SJCRH30 (cell line): Measurements from ENCODE around the gene METTL23. TPM values are rescaled to one million over a fixed set of nuclear protein-coding genes. Genes with fewer than 3 reads are reported as not detected.
A peak's percentile ranks its signal among the peaks of the same experiment; 100 is the strongest.
"Not testable (repeated sequence)": the region's sequence is repeated elsewhere in the genome, so short reads cannot be mapped to it uniquely, and the experiment has no call there.

ENCODE experiments used
- DNase-seq, 2 experiments: peaks; one replicate each; pipeline ENCODE4 v3.0.0-alpha.2; 2015 to 2020
- H3K27ac ChIP-seq: fragments of 250-450 bp; sonication (Bioruptor Pico); 2 replicates; pipeline ENCODE4 v1.5.1; 2020; ENCODE audit warnings: mild to moderate bottlenecking, moderate library complexity
- H3K27me3 ChIP-seq: fragments of 250-450 bp; sonication (Bioruptor Pico); 2 replicates; pipeline ENCODE4 v1.5.1; 2020; ENCODE audit warnings: mild to moderate bottlenecking, moderate library complexity
- H3K36me3 ChIP-seq: fragments of 250-450 bp; sonication (Bioruptor Pico); 2 replicates; pipeline ENCODE4 v1.5.1; 2020; ENCODE audit warnings: mild to moderate bottlenecking, moderate library complexity
- H3K4me1 ChIP-seq: fragments of 250-450 bp; sonication (Bioruptor Pico); 2 replicates; pipeline ENCODE4 v1.5.1; 2020; ENCODE audit warnings: mild to moderate bottlenecking, moderate library complexity
- H3K4me3 ChIP-seq: fragments of 250-450 bp; sonication (Bioruptor Pico); 2 replicates; pipeline ENCODE4 v1.5.1; 2020; ENCODE audit warnings: mild to moderate bottlenecking, moderate library complexity
- H3K9me3 ChIP-seq: fragments of 250-450 bp; sonication (Bioruptor Pico); replicated peaks from 2 replicates; pipeline ENCODE4 v1.5.1; 2020; ENCODE audit warnings: mild to moderate bottlenecking, moderate library complexity
- total RNA-seq: library from RNA; depleted of rRNA; stranded (reverse); fragments of >200 nt; shearing (Covaris generic); gene quantifications from 2 replicates; pipeline ENCODE4 v1.2.3, GENCODE V29; 2014

METTL23 gene
- total RNA-seq, 1 experiment from 2014 or later = 39.5 TPM

- not testable (repeated sequence) for H3K4me1 ChIP-seq, H3K27me3 ChIP-seq, H3K4me3 ChIP-seq, H3K27ac ChIP-seq, H3K9me3 ChIP-seq
- peaks cover 59% of the 10 kb centered on the region for H3K36me3 ChIP-seq
- DNase-seq = peak in 1 of 2 experiments; percentile 33
Measured at GRCh38 chr17:76731800-76732733, 5.4 kb downstream of the METTL23 start.

GRCh38 chr17:76732734-76733617 lies 6.3 kb downstream of the METTL23 start:
- H3K27me3 ChIP-seq = no peaks in the 10 kb centered on the region
- no peak overlapping the region for H3K27ac ChIP-seq
- peak in 1 of 2 experiments; percentile 39 for DNase-seq
- H3K36me3 ChIP-seq = peaks cover 59% of the 10 kb centered on the region
- H3K4me1 ChIP-seq = peaks cover 10% of the 10 kb centered on the region
- no peaks in the 10 kb centered on the region for H3K9me3 ChIP-seq
- no peak overlapping the region; the same call in 1 of the 2 replicates for H3K4me3 ChIP-seq

GRCh38 chr17:76733618-76733957 lies 6.9 kb downstream of the METTL23 start:
- no peak for DNase-seq
- Histone ChIP-seq H3K27ac (no peak overlapping the region), H3K27me3 (no peaks in the 10 kb centered on the region), H3K36me3 (peaks cover 59% of the 10 kb centered on the region), H3K4me3 (peak overlapping the region; percentile 98), H3K4me1 (peaks cover 10% of the 10 kb centered on the region), H3K9me3 (no peaks in the 10 kb centered on the region)

GRCh38 chr17:76734080-76734840 lies 7.6 kb downstream of the METTL23 start:
- Histone ChIP-seq H3K9me3 (no peaks in the 10 kb centered on the region), H3K27ac (no peak overlapping the region), H3K36me3 (peaks cover 59% of the 10 kb centered on the region), H3K4me1 (peaks cover 12% of the 10 kb centered on the region), H3K4me3 (peak overlapping the region; percentile 98), H3K27me3 (no peaks in the 10 kb centered on the region)
- DNase-seq = peak in 1 of 2 experiments; percentile 24

- Histone ChIP-seq H3K4me3 (peak overlapping the region; percentile 98), H3K9me3 (no peaks in the 10 kb centered on the region), H3K27ac (no peak overlapping the region), H3K36me3 (peaks cover 59% of the 10 kb centered on the region), H3K4me1 (peaks cover 12% of the 10 kb centered on the region), H3K27me3 (no peaks in the 10 kb centered on the region)
- DNase-seq = peak in 1 of 2 experiments; percentile 44
Measured at GRCh38 chr17:76735006-76735405, 8.4 kb downstream of the METTL23 start.

GRCh38 chr17:76735586-76736348 lies 9.1 kb downstream of the METTL23 start:
- H3K27ac ChIP-seq = peak overlapping the region; percentile 100
- H3K27me3 ChIP-seq = no peaks in the 10 kb centered on the region
- peak in 1 of 2 experiments; percentile 29 for DNase-seq
- H3K4me3 ChIP-seq = peak overlapping the region; percentile 98
- H3K4me1 ChIP-seq = peaks cover 17% of the 10 kb centered on the region
- H3K9me3 ChIP-seq = no peaks in the 10 kb centered on the region
- H3K36me3 ChIP-seq = peaks cover 56% of the 10 kb centered on the region

- H3K9me3 ChIP-seq = no peaks in the 10 kb centered on the region
- peak; percentile 62 to 64 for DNase-seq
- H3K27me3 ChIP-seq = no peaks in the 10 kb centered on the region
- peaks cover 17% of the 10 kb centered on the region for H3K4me1 ChIP-seq
- peaks cover 52% of the 10 kb centered on the region for H3K36me3 ChIP-seq
- H3K27ac ChIP-seq = peak overlapping the region; percentile 100
- H3K4me3 ChIP-seq = peak overlapping the region; percentile 98
Measured at GRCh38 chr17:76736349-76737081, 9.9 kb downstream of the METTL23 start.

- peaks cover 17% of the 10 kb centered on the region for H3K4me1 ChIP-seq
- no peaks in the 10 kb centered on the region for H3K9me3 ChIP-seq
- H3K4me3 ChIP-seq = peak within 1 kb of the TSS; percentile 98
- peak; percentile 100 for DNase-seq
- no peaks in the 10 kb centered on the region for H3K27me3 ChIP-seq
- peaks cover 46% of the 10 kb centered on the region for H3K36me3 ChIP-seq
- H3K27ac ChIP-seq = peak within 1 kb of the TSS; percentile 100
Measured at GRCh38 chr17:76737082-76737675, 10.5 kb downstream of the METTL23 start, which contains the start of gene SRSF2. Gene SRSF2 (minus strand): TSS chr17:76737331. CDS start chr17:76737160, 171 bp downstream.

GRCh38 chr17:76737676-76738467 lies 11.2 kb downstream of the METTL23 start, which contains the start of gene MFSD11:
Gene MFSD11 (plus strand): TSS chr17:76738119. CDS start chr17:76738353, 234 bp downstream.
- Histone ChIP-seq H3K4me1 (peaks cover 17% of the 10 kb centered on the region), H3K9me3 (no peaks in the 10 kb centered on the region), H3K36me3 (peaks cover 40% of the 10 kb centered on the region), H3K27ac (peak within 1 kb of the TSS; percentile 100), H3K27me3 (no peaks in the 10 kb centered on the region), H3K4me3 (peak within 1 kb of the TSS; percentile 98)
- DNase-seq = peak; percentile 97 to 98

GRCh38 chr17:76738468-76738850 lies 11.8 kb downstream of the METTL23 start:
- peak overlapping the region; percentile 98 for H3K4me3 ChIP-seq
- peak in 1 of 2 experiments; percentile 51 for DNase-seq
- H3K36me3 ChIP-seq = peaks cover 38% of the 10 kb centered on the region
- no peaks in the 10 kb centered on the region for H3K9me3 ChIP-seq
- H3K27me3 ChIP-seq = no peaks in the 10 kb centered on the region
- H3K4me1 ChIP-seq = peaks cover 17% of the 10 kb centered on the region
- H3K27ac ChIP-seq = peak overlapping the region; percentile 100

- not testable (repeated sequence) for H3K4me3 ChIP-seq, H3K9me3 ChIP-seq, H3K27ac ChIP-seq, DNase-seq, H3K27me3 ChIP-seq
- Histone ChIP-seq H3K36me3 (peaks cover 36% of the 10 kb centered on the region), H3K4me1 (peaks cover 11% of the 10 kb centered on the region)
Measured at GRCh38 chr17:76739568-76740115, 13.0 kb downstream of the METTL23 start.
